GM12878 (cell line): ENCODE measurements around the gene AGER. TPM values are rescaled to one million over a fixed set of nuclear protein-coding genes. Genes with fewer than 3 reads are reported as not detected.

ENCODE experiments used
- ATAC-seq: fragments of 200-7000 bp; cut with Tn5 transposase; 3 replicates; pipeline ENCODE4 v1.9.1; 2020; ENCODE audit warnings: mild to moderate bottlenecking, moderate library complexity
- Bru-seq: library from RNA; stranded (reverse); fragments of 400-500 nt; gene quantifications from one replicate; lab custom pipeline; 2021; lab: Mats Ljungman, UMichigan
- BruChase-seq, 2 experiments: library from RNA; stranded (reverse); fragments of 400-500 nt; gene quantifications; one replicate each; lab custom pipeline; 2021; lab: Mats Ljungman, UMichigan
- BruUV-seq: library from RNA; stranded (reverse); fragments of 400-500 nt; replicated peaks from 2 replicates; lab custom pipeline; 2021; lab: Mats Ljungman, UMichigan
- CTCF ChIA-PET: fragments of 300-600 bp; sonication (Branson Sonifier 250); formaldehyde crosslinking; extraction: SDS; loops from one replicate; lab custom pipeline; 2021; ENCODE audit warnings: inconsistent platforms; lab: Yijun Ruan, JAX
- POLR2A ChIA-PET: fragments of 350-600 bp; formaldehyde crosslinking; extraction: SDS; loops from one replicate; lab custom pipeline; 2021; ENCODE audit warnings: inconsistent platforms; lab: Charles Lee
- RAD21 ChIA-PET: fragments of 300-600 bp; sonication (Branson Sonifier 250); formaldehyde crosslinking; loops from one replicate; lab custom pipeline; 2023; ENCODE audit warnings: antibody characterized with exemption; ENCODE audit not compliant: unreplicated experiment; lab: Charles Lee
- SMC1A ChIA-PET: fragments of 300-600 bp; sonication (Branson Sonifier 250); formaldehyde crosslinking; loops from one replicate; lab custom pipeline; 2023; ENCODE audit not compliant: unreplicated experiment, uncharacterized antibody; lab: Charles Lee
- DNase-seq: peaks from one replicate; pipeline ENCODE4 v3.0.0-alpha.2; 2011; ENCODE audit warnings: low read depth, low spot score
- FAIRE-seq: peaks from 3 replicates; lab custom pipeline; 2011; peaks lifted over from hg19 to GRCh38; lab: Jason Lieb, UNC
- H2AFZ ChIP-seq: 2 replicates; pipeline ENCODE4 v1.6.0; 2011; ENCODE audit warnings: low read depth, low read length, control low read depth; ENCODE audit not compliant: control insufficient read depth
- H3K27ac ChIP-seq: 2 replicates; pipeline ENCODE4 v1.5.1; 2011; ENCODE audit warnings: control low read depth; ENCODE audit not compliant: control insufficient read depth, insufficient read depth
- H3K27me3 ChIP-seq, 2 experiments: replicated peaks in 1 of 2; 2 replicates each; pipeline versions ENCODE4 v1.6.0 to v1.6.1; 2011; ENCODE audit warnings: low read length in 1 of 2; ENCODE audit not compliant: control insufficient read depth in 2 of 2, insufficient read depth in 2 of 2
- H3K36me3 ChIP-seq, 2 experiments: 2 replicates each; pipeline ENCODE4 v1.5.1; 2011; ENCODE audit warnings: low read length in 1 of 2; ENCODE audit not compliant: control insufficient read depth in 2 of 2, insufficient read depth in 2 of 2
- H3K4me1 ChIP-seq: 2 replicates; pipeline ENCODE4 v1.6.1; 2011; ENCODE audit warnings: mild to moderate bottlenecking, low read length, moderate library complexity, mixed read lengths; ENCODE audit not compliant: control insufficient read depth, insufficient read depth
- H3K4me2 ChIP-seq: 2 replicates; pipeline ENCODE4 v1.6.0; 2011; ENCODE audit warnings: control low read depth; ENCODE audit not compliant: control insufficient read depth, insufficient read depth
- H3K4me3 ChIP-seq: fragments of 200-600 bp; sonication (generic); 2 replicates; pipeline ENCODE4 v1.5.1; 2016
- H3K79me2 ChIP-seq: 2 replicates; pipeline ENCODE4 v1.6.0; 2011; ENCODE audit warnings: low read length; ENCODE audit not compliant: control insufficient read depth, insufficient read depth
- H3K9ac ChIP-seq: 2 replicates; pipeline ENCODE4 v1.8.0; 2011; ENCODE audit warnings: low read length, control low read depth, mixed read lengths; ENCODE audit not compliant: control insufficient read depth, insufficient read depth
- H3K9me3 ChIP-seq: replicated peaks from 3 replicates; pipeline ENCODE4 v1.5.1; 2011; ENCODE audit warnings: mild to moderate bottlenecking, low read length; ENCODE audit not compliant: control insufficient read depth, insufficient read depth
- H4K20me1 ChIP-seq: 2 replicates; pipeline ENCODE4 v1.6.0; 2011; ENCODE audit not compliant: control insufficient read depth, insufficient read depth
- BHLHE40 ChIP-seq, 2 experiments: fragments of 450-650 bp in 1 of 2; IDR thresholded peaks; 2 replicates each; pipeline ENCODE4 v1.6.1; 2011 to 2017; ENCODE audit warnings: low read depth in 2 of 2, borderline replicate concordance in 1 of 2, improper control_type of control experiment in 1 of 2, low read length in 1 of 2, mild to moderate bottlenecking in 1 of 2
- CREB1 ChIP-seq: IDR thresholded peaks from 2 replicates; pipeline ENCODE4 v1.6.1; 2012; ENCODE audit warnings: low read depth, mild to moderate bottlenecking, inconsistent platforms
- FOS ChIP-seq: IDR thresholded peaks from 3 replicates; pipeline ENCODE4 v1.6.1; 2011; ENCODE audit warnings: borderline replicate concordance; ENCODE audit not compliant: insufficient read length; ENCODE audit errors: extremely low read depth
- HDAC2 ChIP-seq: fragments of 200-600 bp; sonication (generic); IDR thresholded peaks from 2 replicates; pipeline ENCODE4 v1.6.1; 2017
- MTA3 ChIP-seq: IDR thresholded peaks from 2 replicates; pipeline ENCODE4 v1.6.1; 2012; ENCODE audit warnings: low read length, inconsistent platforms, borderline replicate concordance
- NFIC ChIP-seq: IDR thresholded peaks from 2 replicates; pipeline ENCODE4 v1.6.1; 2012; ENCODE audit warnings: low read depth, mild to moderate bottlenecking, inconsistent platforms, low read length, moderate library complexity
- NFXL1 ChIP-seq: fragments of 450-650 bp; IDR thresholded peaks from 2 replicates; pipeline ENCODE4 v1.6.1; 2017; ENCODE audit warnings: antibody characterized with exemption, mild to moderate bottlenecking, borderline replicate concordance
- PML ChIP-seq: IDR thresholded peaks from 2 replicates; pipeline ENCODE4 v1.6.1; 2012; ENCODE audit warnings: low read length, inconsistent platforms
- POLR2A ChIP-seq: IDR thresholded peaks from 2 replicates; pipeline ENCODE4 v1.6.1; 2011; ENCODE audit warnings: low read depth, mild to moderate bottlenecking, low read length
- WGBS: methylation state at CpG from one replicate; pipeline ENCODE4 v1.1.6; 2016; ENCODE audit warnings: low lambda C conversion rate; ENCODE audit not compliant: insufficient replicate concordance, insufficient coverage; ENCODE audit errors: missing lambda C conversion rate; 5-methylcytosine and 5-hydroxymethylcytosine counted together
- in situ Hi-C: fragments of 300-500 bp; cut with MboI; formaldehyde crosslinking; loops from 9 replicates; pipeline ENCODE4 v1.14.3; 2018; ENCODE audit warnings: mixed read lengths
- intact Hi-C: fragments of 100-400 bp; cut with micrococcal nuclease; formaldehyde crosslinking; loops from one replicate; pipeline ENCODE4 v1.14.2; 2022; ENCODE audit not compliant: unreplicated experiment
- long read RNA-seq, 2 experiments: library from polyadenylated mRNA; unstranded; transcript quantifications; one replicate each; pipeline ENCODE4 v2.0.0, GENCODE V29; 2019 to 2020
- polyA minus RNA-seq, 3 experiments: library from RNA; depleted of rRNA, polyadenylated mRNA; stranded (reverse); fragments of >200 nt; gene quantifications; 2 replicates each; pipeline ENCODE4 v1.2.3, GENCODE V29; 2011
- polyA plus RNA-seq, 11 experiments: library from polyadenylated mRNA; depleted of rRNA in 4 of 11; unstranded in 6 of 11; stranded (reverse) in 5 of 11; fragments of >200 nt; fragmentation: Nextera tagmentation in 4 of 11; fragmentation: Illumina TruSeq in 1 of 11; extraction: Ambion mirVana in 4 of 11; extraction: Trizol in 1 of 11; gene quantifications; 1 replicate in 1 of 11; 2 replicates in 10 of 11; pipeline versions ENCODE4 v1.2.1 to v1.2.3, GENCODE V29; 2011 to 2016; ENCODE audit warnings: inconsistent platforms in 2 of 11, missing spikeins in 2 of 11, low read depth in 1 of 11
- total RNA-seq, 4 experiments: library from RNA; depleted of rRNA in 3 of 4; stranded (reverse); fragments of >200 nt in 3 of 4; fragmentation: Illumina TruSeq in 1 of 4; extraction: Trizol in 1 of 4; gene quantifications; 2 replicates each; pipeline versions ENCODE4 v1.2.1 to v1.2.3, GENCODE V29; 2013 to 2021
- TF ChIP-seq, protein P1 (sequence below): IDR thresholded peaks from 2 replicates; pipeline ENCODE4 v1.6.1; 2011; ENCODE audit warnings: mild to moderate bottlenecking, low read depth, low read length, moderate library complexity; ENCODE audit not compliant: insufficient replicate concordance

Gene AGER
- 4.1 and 5.9 TPM in 2 replicates for total RNA-seq (2013; cell fraction: nucleolus; rRNA removed)
- 2.9 and 3.7 TPM in 2 replicates for total RNA-seq (2014; rRNA removed)
- 3.1 and 3.8 TPM in 2 replicates for total RNA-seq (2014; rRNA removed; fragmentation: Illumina TruSeq; extraction: Trizol)
- 15.4 and 15.7 TPM in 2 replicates for total RNA-seq (2021)
- 6.5 TPM for polyA plus RNA-seq (2011; ENCODE audit: low read depth)
- polyA plus RNA-seq (2011; rRNA removed): 8.7 and 9.1 TPM in 2 replicates
- polyA plus RNA-seq (2011; cell fraction: cytosol; rRNA removed): 6.3 and 8.2 TPM in 2 replicates
- polyA plus RNA-seq (2011; cell fraction: nucleus; rRNA removed): 129 and 144 TPM in 2 replicates
- polyA plus RNA-seq (2012): 14.9 and 23.7 TPM in 2 replicates
- polyA plus RNA-seq (2014; fragmentation: Illumina TruSeq; extraction: Trizol): 6.1 and 9.6 TPM in 2 replicates
- polyA plus RNA-seq (2014; fragmentation: Nextera tagmentation; extraction: Ambion mirVana): 1 to 10 TPM; 1.1 to 3.9 TPM
- 14.5 and 18.2 TPM in 2 replicates for polyA plus RNA-seq (2014; rRNA removed)
- polyA plus RNA-seq (2016; fragmentation: Nextera tagmentation; extraction: Ambion mirVana): 1 to 10 TPM; 2.2 to 3.0 TPM
- polyA minus RNA-seq (2011; rRNA and poly(A)+ RNA removed): 1.0 and 4.2 TPM in 2 replicates
- 1.9 TPM in 1 of 2 replicates, not detected in the other for polyA minus RNA-seq (2011; cell fraction: cytosol; rRNA and poly(A)+ RNA removed)
- 7.3 and 12.3 TPM in 2 replicates for polyA minus RNA-seq (2011; cell fraction: nucleus; rRNA and poly(A)+ RNA removed)
- percentile 77 among the genes with signal in this experiment for Bru-seq, nascent RNA
- BruChase-seq, experiment 1, labeled RNA remaining after a 6-hour chase: percentile 91 among the genes with signal in this experiment
- percentile 89 among the genes with signal in this experiment for BruChase-seq, experiment 2, labeled RNA remaining after a 2-hour chase
- long read RNA-seq, experiment 1, partial matches to known transcripts: 0 of 1 reads
- long read RNA-seq, experiment 1, other reads (novel, unspliced or antisense): 1 of 1 reads
- long read RNA-seq, experiment 2: 0 reads

DNA sequence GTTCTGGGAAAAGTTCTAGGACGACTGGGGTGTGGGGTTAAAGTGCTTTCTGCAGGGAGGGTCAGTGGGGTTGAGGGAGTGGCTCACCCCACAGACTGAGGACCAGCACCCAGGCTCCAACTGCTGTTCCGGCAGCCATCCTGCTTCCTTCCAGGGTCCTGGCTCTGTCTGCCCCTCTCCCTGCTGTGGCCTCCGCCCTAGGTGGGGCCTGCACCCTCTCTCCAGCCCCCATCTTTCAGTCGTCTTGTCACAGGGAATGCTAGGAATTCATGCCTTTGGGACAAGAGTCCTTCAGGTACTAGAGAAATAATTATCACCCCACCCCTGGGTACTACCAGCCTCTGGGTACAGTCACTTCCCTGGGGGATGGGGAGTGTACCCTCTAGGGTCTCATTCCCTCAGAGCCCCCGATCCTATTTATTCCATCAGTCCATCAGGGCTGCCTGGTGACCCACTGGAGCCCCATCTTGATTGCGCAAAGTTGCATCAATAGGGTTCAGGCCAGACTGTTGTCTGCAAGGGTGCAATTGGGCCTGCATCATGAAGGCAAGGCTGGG is at the start of gene AGER:
Gene AGER (minus strand): TSS at position 170 of the 557 bp plus-strand sequence. CDS start 31 bp downstream, at position 139.
- POLR2A ChIA-PET: interaction anchor here (1.2 kb wide), 1 partner anchor 12 kb away, joined by 5 read pairs; no protein-coding TSS in a partner anchor
- no peak for FAIRE-seq
- Histone ChIP-seq H3K9ac (no peak within 1 kb of the TSS), H3K27ac (no peak within 1 kb of the TSS), H2AFZ (no peak within 1 kb of the TSS), H3K27me3 (no peaks in the 10 kb centered on the region), H3K79me2 (peaks cover 22% of the 10 kb centered on the region), H3K36me3 (peaks cover 4 to 9% of the 10 kb centered on the region in 2 experiments; a peak in 3 of 4 replicates), H3K4me3 (no peak within 1 kb of the TSS), H4K20me1 (no peaks in the 10 kb centered on the region), H3K4me1 (peaks cover 23% of the 10 kb centered on the region), H3K9me3 (no peaks in the 10 kb centered on the region), H3K4me2 (no peak within 1 kb of the TSS)
- CTCF ChIA-PET: no interaction called here
- intact Hi-C loops (no loop called here), in situ Hi-C loops (no loop called here)
- RAD21 ChIA-PET: no interaction called here
- 87% methylated on average over 6 of the region's 6 CpGs for WGBS
- no peak for ATAC-seq
- no peak for DNase-seq
- SMC1A ChIA-PET: no interaction called here
- TF ChIP-seq FOS (no peak), CREB1 (no peak), HDAC2 (no peak), PML (0 out of 2 replicates have a peak, but pooled peaks have one; percentile 40), NFIC (no peak), MTA3 (0 out of 2 replicates have a peak, but pooled peaks have one; percentile 34), POLR2A (peak; percentile 49; the same call in 1 of the 2 replicates), NFXL1 (no peak), BHLHE40 (IDR thresholded peaks at IDR 0.05; ENCODE audit: borderline replicate concordance in 1 of 2, low read depth in 2 of 2, low read length in 1 of 2) (no peak)
- TF ChIP-seq, protein P1, sequence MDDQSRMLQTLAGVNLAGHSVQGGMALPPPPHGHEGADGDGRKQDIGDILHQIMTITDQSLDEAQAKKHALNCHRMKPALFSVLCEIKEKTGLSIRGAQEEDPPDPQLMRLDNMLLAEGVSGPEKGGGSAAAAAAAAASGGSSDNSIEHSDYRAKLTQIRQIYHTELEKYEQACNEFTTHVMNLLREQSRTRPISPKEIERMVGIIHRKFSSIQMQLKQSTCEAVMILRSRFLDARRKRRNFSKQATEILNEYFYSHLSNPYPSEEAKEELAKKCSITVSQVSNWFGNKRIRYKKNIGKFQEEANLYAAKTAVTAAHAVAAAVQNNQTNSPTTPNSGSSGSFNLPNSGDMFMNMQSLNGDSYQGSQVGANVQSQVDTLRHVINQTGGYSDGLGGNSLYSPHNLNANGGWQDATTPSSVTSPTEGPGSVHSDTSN: no peak
- no TSS peak for BruUV-seq
